Chondrocyte (in vitro differentiated cells): ENCODE measurements around the gene MRC1. TPM values are rescaled to one million over a fixed set of nuclear protein-coding genes. Genes with fewer than 3 reads are reported as not detected.

Experiments
- DNase-seq: peaks from one replicate; pipeline ENCODE4 v3.0.0; 2021; ENCODE audit warnings: mixed read lengths, low spot score
- H3K27ac Mint-ChIP-seq: one replicate; pipeline ENCODE4 v1.8.0; 2021; ENCODE audit warnings: mild to moderate bottlenecking, moderate library complexity, mixed read lengths; ENCODE audit not compliant: unreplicated experiment
- H3K27me3 Mint-ChIP-seq: 2 replicates; pipeline ENCODE4 v1.8.0; 2021; ENCODE audit warnings: low read depth, mixed read lengths
- H3K36me3 Mint-ChIP-seq: 2 replicates; pipeline ENCODE4 v1.8.0; 2021; ENCODE audit warnings: low read depth, mixed read lengths
- H3K4me1 Mint-ChIP-seq: 2 replicates; pipeline ENCODE4 v1.8.0; 2021; ENCODE audit warnings: low read depth, mild to moderate bottlenecking, mixed read lengths
- H3K4me3 Mint-ChIP-seq: one replicate; pipeline ENCODE4 v1.8.0; 2021; ENCODE audit warnings: mild to moderate bottlenecking, moderate library complexity, mixed read lengths; ENCODE audit not compliant: unreplicated experiment
- H3K9me3 Mint-ChIP-seq: 2 replicates; pipeline ENCODE4 v1.8.0; 2021; ENCODE audit warnings: low read depth, mixed read lengths
- CTCF ChIP-seq: fragments of 200-600 bp; sonication (generic); IDR thresholded peaks from 2 replicates; pipeline ENCODE4 v1.5.0; 2021; ENCODE audit warnings: antibody characterized with exemption, mild to moderate bottlenecking, moderate library complexity
- microRNA-seq: library from miRNA; unstranded; fragments of <30 nt; microRNA quantifications from one replicate; pipeline ENCODE4 v1.2.0, GENCODE V29; 2020; ENCODE audit warnings: borderline number of aligned reads
- total RNA-seq: library from RNA; stranded (reverse); gene quantifications from 3 replicates; pipeline ENCODE4 v1.2.1, GENCODE V29; 2021

The MRC1 gene
- total RNA-seq, 1 donor from 2014 or later: not detected

DNA sequence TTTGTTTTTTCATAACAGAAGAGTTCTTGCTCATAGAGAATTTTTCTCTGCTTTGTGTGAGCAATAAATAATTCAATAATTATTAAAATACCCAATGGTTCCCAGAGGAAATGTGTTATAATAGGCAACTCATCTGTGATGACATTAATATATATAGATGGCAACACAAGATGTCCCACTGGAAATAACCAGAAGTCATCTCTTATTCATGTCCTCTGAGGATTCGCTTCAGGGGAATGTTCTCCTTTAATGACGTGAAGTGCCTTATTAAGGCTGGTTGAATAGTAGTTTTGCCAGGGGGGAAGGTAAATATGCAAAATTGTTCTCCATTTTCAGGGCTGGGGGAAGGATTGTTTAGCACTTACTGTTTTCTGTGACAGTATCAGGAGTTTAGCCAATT, 145.7 kb downstream of the MRC1 start:
- Mint-ChIP-seq H3K4me3 (no peak overlapping the region), H3K27me3 (peaks cover 8% of the 10 kb centered on the region)
- TF ChIP-seq CTCF: no peak

GRCh38 chr10:17958049-17958448, 148.9 kb downstream of the MRC1 start:
- H3K27me3 Mint-ChIP-seq: peaks cover 12% of the 10 kb centered on the region
- peaks cover 4% of the 10 kb centered on the region for H3K4me1 Mint-ChIP-seq
- DNase-seq: no peak
- TF ChIP-seq CTCF: no peak
- H3K4me3 Mint-ChIP-seq: no peak overlapping the region
- no peak overlapping the region for H3K27ac Mint-ChIP-seq
- H3K9me3 Mint-ChIP-seq: peaks cover 13% of the 10 kb centered on the region
- peaks cover 4% of the 10 kb centered on the region for H3K36me3 Mint-ChIP-seq

More for the DNA sequence above, 145.7 kb downstream of the MRC1 start:
- no peak overlapping the region for H3K27ac Mint-ChIP-seq
- no peak for DNase-seq
- H3K4me1 Mint-ChIP-seq: peaks cover 13% of the 10 kb centered on the region
- H3K9me3 Mint-ChIP-seq: peaks cover 3% of the 10 kb centered on the region
- peaks cover 1% of the 10 kb centered on the region for H3K36me3 Mint-ChIP-seq

DNA sequence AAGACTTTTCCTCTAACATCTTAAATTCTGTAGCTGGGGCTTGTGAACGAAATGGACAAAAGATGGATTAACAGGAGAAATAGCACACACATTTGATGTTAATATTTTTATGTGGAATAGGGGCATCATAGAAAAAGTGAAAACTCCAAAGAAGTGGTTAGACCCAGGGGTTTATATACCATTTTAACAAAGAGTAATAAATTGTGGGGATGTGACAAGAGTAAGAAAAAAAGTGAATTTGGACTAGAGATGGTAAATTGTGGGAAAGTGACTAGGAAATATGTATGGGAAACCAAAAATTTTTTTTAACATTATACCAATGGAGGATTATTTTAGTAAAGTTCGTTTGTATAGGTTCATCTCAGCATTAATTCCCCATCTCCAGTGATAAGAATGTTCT, 150.7 kb downstream of the MRC1 start:
- peaks cover 13% of the 10 kb centered on the region for H3K9me3 Mint-ChIP-seq
- no peak overlapping the region for H3K4me3 Mint-ChIP-seq
- no peak overlapping the region for H3K27ac Mint-ChIP-seq
- no peaks in the 10 kb centered on the region for H3K4me1 Mint-ChIP-seq
- DNase-seq: no peak
- TF ChIP-seq CTCF: no peak
- peaks cover 4% of the 10 kb centered on the region for H3K36me3 Mint-ChIP-seq
- H3K27me3 Mint-ChIP-seq: peaks cover 15% of the 10 kb centered on the region

Small RNA genes within 50 kb of the gene (microRNA-seq; reads per million reads assigned to microRNA genes)
- gene MIR511: not detected

Other genes starting within 250 kb of the MRC1 start
- gene HACD1, start 192.0 kb upstream of the MRC1 start, total RNA-seq: 31.6 to 77.4 TPM (median 71.6 TPM) in 3 replicates
- 27.4 to 30.7 TPM (median 27.6 TPM) in 3 replicates for gene STAM, start 165.2 kb upstream of the MRC1 start, total RNA-seq
- 0.07 to 0.23 TPM (median 0.22 TPM) in 3 replicates for gene TMEM236, start 57.1 kb upstream of the MRC1 start, total RNA-seq
- gene SLC39A12, start 142.6 kb downstream of the MRC1 start, total RNA-seq: not detected in 3 replicates